Parathyroid adenoma (tissue), 2 donors: ENCODE data around the gene CPT2.

Source experiments
- H2AFZ ChIP-seq: fragments of 300-600 bp; sonication (generic); one replicate; pipeline ENCODE4 v1.7.0; 2017; ENCODE audit warnings: antibody characterized with exemption, mild to moderate bottlenecking
- H3K27ac ChIP-seq: fragments of 300-600 bp; sonication (generic); one replicate; pipeline ENCODE4 v1.7.0; 2017
- H3K27me3 ChIP-seq: fragments of 300-600 bp; sonication (generic); one replicate; pipeline ENCODE4 v1.7.0; 2017; ENCODE audit warnings: low read length; ENCODE audit not compliant: control insufficient read depth, insufficient read depth
- H3K36me3 ChIP-seq: fragments of 300-600 bp; sonication (generic); one replicate; pipeline ENCODE4 v1.7.0; 2017; ENCODE audit warnings: low read length; ENCODE audit not compliant: control insufficient read depth, insufficient read depth
- H3K4me1 ChIP-seq: fragments of 300-600 bp; sonication (generic); one replicate; pipeline ENCODE4 v1.7.0; 2017; ENCODE audit warnings: control low read depth
- H3K4me2 ChIP-seq: fragments of 300-600 bp; sonication (generic); one replicate; pipeline ENCODE4 v1.7.0; 2017; ENCODE audit warnings: low read length
- H3K4me3 ChIP-seq: fragments of 300-600 bp; sonication (generic); one replicate; pipeline ENCODE4 v1.7.0; 2017; ENCODE audit warnings: low read depth, low read length
- H3K79me2 ChIP-seq: fragments of 300-600 bp; sonication (generic); one replicate; pipeline ENCODE4 v1.7.0; 2017; ENCODE audit warnings: control low read depth
- H3K9ac ChIP-seq: fragments of 300-600 bp; sonication (generic); one replicate; pipeline ENCODE4 v1.7.0; 2017; ENCODE audit warnings: mild to moderate bottlenecking
- H3K9me3 ChIP-seq: fragments of 300-600 bp; sonication (generic); one replicate; pipeline ENCODE4 v1.7.0; 2017; ENCODE audit warnings: low read length; ENCODE audit not compliant: control insufficient read depth
- CTCF ChIP-seq: fragments of 300-600 bp; sonication (generic); IDR thresholded peaks from one replicate; pipeline ENCODE4 v1.7.0; 2017; ENCODE audit warnings: antibody characterized with exemption, mild to moderate bottlenecking
- donor health status: primary hyperparathyroidism.

CPT2 gene

GRCh38 chr1:53250325-53250724 is 53.7 kb downstream of the CPT2 start:
- Histone ChIP-seq H3K4me3 (no peak overlapping the region), H3K9ac (no peak overlapping the region), H2AFZ (no peak overlapping the region), H3K27me3 (no peaks in the 10 kb centered on the region), H3K36me3 (no peaks in the 10 kb centered on the region), H3K79me2 (no peaks in the 10 kb centered on the region), H3K9me3 (no peaks in the 10 kb centered on the region), H3K4me2 (no peak overlapping the region), H3K27ac (no peak overlapping the region), H3K4me1 (no peaks in the 10 kb centered on the region)
- no peak for TF ChIP-seq CTCF

- no peak overlapping the region for H3K9ac ChIP-seq
- H3K4me1 ChIP-seq: no peaks in the 10 kb centered on the region
- no peaks in the 10 kb centered on the region for H3K36me3 ChIP-seq
- no peaks in the 10 kb centered on the region for H3K79me2 ChIP-seq
- no peak overlapping the region for H3K27ac ChIP-seq
- H2AFZ ChIP-seq: no peak overlapping the region
- no peak overlapping the region for H3K4me2 ChIP-seq
- no peaks in the 10 kb centered on the region for H3K9me3 ChIP-seq
- no peak for TF ChIP-seq CTCF
- H3K27me3 ChIP-seq: no peaks in the 10 kb centered on the region
- H3K4me3 ChIP-seq: no peak overlapping the region
Observed at GRCh38 chr1:53254011-53254640, 57.5 kb downstream of the CPT2 start.

GRCh38 chr1:53255031-53255430 is 58.4 kb downstream of the CPT2 start:
- Histone ChIP-seq H3K4me2 (no peak overlapping the region), H3K4me3 (no peak overlapping the region), H3K9ac (no peak overlapping the region), H3K4me1 (no peaks in the 10 kb centered on the region), H3K36me3 (no peaks in the 10 kb centered on the region), H3K9me3 (no peaks in the 10 kb centered on the region), H3K27me3 (no peaks in the 10 kb centered on the region), H2AFZ (no peak overlapping the region), H3K27ac (no peak overlapping the region), H3K79me2 (no peaks in the 10 kb centered on the region)
- TF ChIP-seq CTCF: no peak

- no peak overlapping the region for H3K27ac ChIP-seq
- no peaks in the 10 kb centered on the region for H3K36me3 ChIP-seq
- no peak overlapping the region for H3K4me3 ChIP-seq
Observed at GRCh38 chr1:53256511-53257453, 60.2 kb downstream of the CPT2 start.

More at GRCh38 chr1:53256511-53257453, 60.2 kb downstream of the CPT2 start:
- Histone ChIP-seq H2AFZ (no peak overlapping the region), H3K9ac (no peak overlapping the region), H3K79me2 (no peaks in the 10 kb centered on the region), H3K9me3 (no peaks in the 10 kb centered on the region), H3K4me1 (no peaks in the 10 kb centered on the region), H3K27me3 (no peaks in the 10 kb centered on the region), H3K4me2 (no peak overlapping the region)
- TF ChIP-seq CTCF: no peak
